Heart left ventricle (tissue), 13 donors: ENCODE results near the gene TMEM11.

ENCODE experiments used
- POLR2A ChIP-seq, 2 donors: fragments of 450-650 bp; IDR thresholded peaks; one replicate each; pipeline ENCODE4 v1.6.1; 2017; ENCODE audit warnings: antibody characterized with exemption in 2 of 2, mild to moderate bottlenecking in 2 of 2, moderate library complexity in 2 of 2
- TF ChIP-seq, protein P1 (sequence below), 12 donors: fragments of 200-600 bp; sonication (generic) in 4 of 12; IDR thresholded peaks; one replicate each; pipeline versions ENCODE4 v1.5.0 to v1.8.0; 2018 to 2022; ENCODE audit warnings: antibody characterized with exemption in 12 of 12, mild to moderate bottlenecking in 5 of 12
- donor health status: ischemic (EF 13 %, LVEDD 7.1; RV severe dilation, severe dysfunction).
- donor health status: DM: no; HTN: yes; CAD: no.
- donor health status: DM: no; HTN: no; CAD: no.
- donor health status: ischemic (EF 25% LVEDD 6.9; RV normal size, moderate dysfunction).
- donor health status: ischemic (EF 25% LVEDD 5.7; RV mildly dilated, moderate dysfunction).
- donor health status: ischemic (EF 35%, LVEDD 5.7; RV mildly dilated, moderate dysfunction).
- donor health status: nonischemic (EF 11% LVEDD 7.7; RV severe dilation, severe dysfunction).
- donor health status: DM: yes; HTN: yes; CAD: no.
- donor health status: PGD.
- donor health status: ischemic (EF 29% LVEDD 5.4; RV normal size, mild dysfunction).
- donor health status: nonischemic (EF 23%, LVEDD 6.1; RV moderate dilation, normal function).

GRCh38 chr17:21172846-21173245 is 41.1 kb downstream of the TMEM11 start:
- TF ChIP-seq, protein P1, sequence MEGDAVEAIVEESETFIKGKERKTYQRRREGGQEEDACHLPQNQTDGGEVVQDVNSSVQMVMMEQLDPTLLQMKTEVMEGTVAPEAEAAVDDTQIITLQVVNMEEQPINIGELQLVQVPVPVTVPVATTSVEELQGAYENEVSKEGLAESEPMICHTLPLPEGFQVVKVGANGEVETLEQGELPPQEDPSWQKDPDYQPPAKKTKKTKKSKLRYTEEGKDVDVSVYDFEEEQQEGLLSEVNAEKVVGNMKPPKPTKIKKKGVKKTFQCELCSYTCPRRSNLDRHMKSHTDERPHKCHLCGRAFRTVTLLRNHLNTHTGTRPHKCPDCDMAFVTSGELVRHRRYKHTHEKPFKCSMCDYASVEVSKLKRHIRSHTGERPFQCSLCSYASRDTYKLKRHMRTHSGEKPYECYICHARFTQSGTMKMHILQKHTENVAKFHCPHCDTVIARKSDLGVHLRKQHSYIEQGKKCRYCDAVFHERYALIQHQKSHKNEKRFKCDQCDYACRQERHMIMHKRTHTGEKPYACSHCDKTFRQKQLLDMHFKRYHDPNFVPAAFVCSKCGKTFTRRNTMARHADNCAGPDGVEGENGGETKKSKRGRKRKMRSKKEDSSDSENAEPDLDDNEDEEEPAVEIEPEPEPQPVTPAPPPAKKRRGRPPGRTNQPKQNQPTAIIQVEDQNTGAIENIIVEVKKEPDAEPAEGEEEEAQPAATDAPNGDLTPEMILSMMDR (IDR thresholded peaks at IDR 0.05): no peak
- no peak for TF ChIP-seq POLR2A (IDR thresholded peaks at IDR 0.05)
